ENCODE data around the gene NAXD. TPM values are rescaled to one million over a fixed set of nuclear protein-coding genes. Genes with fewer than 3 reads are reported as not detected.
"Not testable (repeated sequence)": the region's sequence is repeated elsewhere in the genome, so short reads cannot be mapped to it uniquely, and the experiment has no call there.

Gene NAXD
- polyA plus RNA-seq, 3 donors, result 22.0 to 28.8 (median 22.8) TPM

DNA sequence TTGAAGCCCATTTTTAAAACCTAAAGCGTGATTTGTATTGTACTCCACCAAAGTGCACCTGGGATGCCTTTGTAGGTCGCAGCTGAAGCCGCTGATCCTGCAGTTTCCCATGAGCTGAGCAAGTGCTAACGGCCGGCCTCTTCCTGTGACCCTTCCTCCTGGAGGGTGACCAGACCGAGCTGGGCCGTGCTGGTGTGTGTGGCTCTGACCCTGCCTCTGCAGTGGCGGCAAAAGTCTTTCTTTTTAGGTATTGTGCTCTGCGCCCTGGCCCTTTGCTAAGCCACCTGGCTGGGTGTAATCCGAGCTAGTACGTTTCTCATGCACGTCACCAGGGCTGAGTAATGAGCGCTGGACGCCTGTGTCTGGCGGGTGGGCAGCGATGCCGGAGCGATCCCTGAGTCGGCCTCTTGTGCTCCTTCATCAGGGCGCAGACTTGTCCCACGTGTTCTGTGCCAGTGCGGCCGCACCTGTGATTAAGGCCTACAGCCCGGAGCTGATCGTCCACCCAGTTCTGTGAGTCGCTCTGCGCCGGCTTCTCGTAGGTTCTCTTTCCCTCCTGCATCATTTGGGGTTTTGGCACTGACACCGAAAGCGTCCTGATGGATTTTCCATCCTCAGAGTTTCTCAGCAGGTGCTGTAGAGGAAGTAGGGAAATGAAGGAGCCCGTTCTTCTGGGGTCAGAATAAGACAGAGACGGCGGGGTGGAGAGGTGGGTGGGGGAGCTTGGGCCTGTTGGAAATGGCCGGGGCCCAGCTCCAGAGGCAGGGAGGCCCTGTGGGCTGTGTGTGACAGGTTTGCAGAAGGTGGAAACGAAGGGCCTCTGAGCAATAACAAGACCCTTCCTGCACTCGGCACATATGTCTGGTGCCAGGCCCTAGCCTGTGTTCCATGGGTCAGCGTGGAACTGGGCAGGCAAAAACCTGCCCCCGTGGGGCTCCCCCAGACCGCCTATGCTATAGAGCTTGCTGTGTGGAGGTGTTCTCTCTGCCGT lies 9.7 kb downstream of the NAXD start:
- H3K27ac ChIP-seq (ENCODE audit: low read depth, low read length), result no peak overlapping the region
- 69 to 88% (median 85%) methylated on average over 40 to 41 of the region's 41 CpGs for WGBS, 3 donors

DNA sequence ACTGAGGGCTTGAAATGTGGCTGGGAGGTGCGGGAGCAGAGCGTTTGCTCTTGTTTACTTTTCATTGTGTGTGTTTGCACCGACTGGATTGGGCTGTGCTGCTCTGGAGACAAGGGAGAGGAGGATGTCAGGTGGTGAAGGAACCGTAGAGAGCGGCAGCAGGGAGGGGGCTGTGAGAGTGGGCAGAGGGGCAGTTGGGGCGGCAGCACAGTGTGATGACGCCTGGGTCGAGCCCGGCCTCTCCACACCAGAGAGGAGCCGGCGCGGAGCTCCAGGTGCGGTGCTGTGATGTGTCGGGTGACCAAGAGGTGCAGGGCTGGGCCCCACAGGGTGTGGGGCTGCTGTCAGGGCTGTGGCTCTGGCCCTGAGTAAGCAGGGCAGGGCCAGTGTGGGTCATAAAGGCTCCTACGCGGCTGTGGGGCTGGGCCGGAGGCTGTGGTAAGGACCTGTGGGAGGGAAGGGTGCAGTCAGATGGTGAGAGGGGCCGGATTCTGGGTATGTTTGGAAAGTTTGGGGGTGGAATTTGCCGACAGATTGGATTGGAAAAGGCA lies 10.5 kb downstream of the NAXD start:
- WGBS, 3 donors, result 68 to 80% (median 79%) methylated on average over 17 to 19 of the region's 19 CpGs
- H3K27ac ChIP-seq (ENCODE audit: low read depth, low read length), result no peak overlapping the region

DNA sequence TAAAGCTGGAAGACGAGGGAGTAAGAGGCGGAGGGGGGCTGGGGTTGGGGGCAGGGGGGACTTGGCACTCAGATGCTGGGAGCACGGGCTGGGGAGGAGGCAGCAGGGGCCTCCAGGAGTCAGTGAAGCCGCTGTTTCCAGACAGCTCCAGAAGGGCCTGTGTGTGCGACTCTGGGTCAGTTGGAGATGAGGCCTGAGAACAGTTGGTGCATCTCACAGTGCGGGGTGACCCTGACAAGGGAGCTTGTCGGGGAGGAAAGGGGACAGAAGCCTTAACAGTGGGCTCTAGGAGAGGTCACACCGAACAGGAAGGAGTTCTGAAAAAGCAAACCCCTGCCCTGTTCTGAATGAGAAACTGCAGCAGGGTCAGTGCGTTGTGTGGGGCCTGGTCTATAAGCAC lies 11.2 kb downstream of the NAXD start:
- no peak overlapping the region for H3K27ac ChIP-seq (ENCODE audit: low read depth, low read length)
- WGBS, 3 donors, result 83 to 86% (median 86%) methylated on average over 9 of the region's 9 CpGs

DNA sequence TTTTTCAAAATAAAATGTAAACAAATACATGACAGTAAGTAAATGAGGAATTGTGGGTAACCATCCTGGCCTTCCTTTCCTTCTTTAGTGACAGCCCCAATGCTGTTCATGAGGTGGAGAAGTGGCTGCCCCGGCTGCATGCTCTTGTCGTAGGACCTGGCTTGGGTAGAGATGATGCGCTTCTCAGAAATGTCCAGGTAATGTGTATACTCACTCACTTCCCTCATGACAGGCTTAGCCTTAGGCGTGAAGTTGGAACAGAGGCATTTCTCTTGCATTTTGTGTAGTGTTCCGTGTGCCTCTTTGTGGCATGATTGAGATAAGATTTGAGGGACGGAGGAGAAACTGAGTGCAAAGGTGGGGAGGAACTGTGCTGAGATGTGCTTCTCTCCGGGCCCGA lies 12.0 kb downstream of the NAXD start:
- WGBS, 3 donors, result 84 to 93% (median 88%) methylated on average over 8 of the region's 8 CpGs
- no peak overlapping the region for H3K27ac ChIP-seq (ENCODE audit: low read depth, low read length)

- 84 to 88% (median 86%) methylated on average over 12 of the region's 12 CpGs for WGBS, 3 donors
- H3K27ac ChIP-seq (ENCODE audit: low read depth, low read length), result no peak overlapping the region
Observed at GRCh38 chr13:110627761-110628476, 12.6 kb downstream of the NAXD start.

DNA sequence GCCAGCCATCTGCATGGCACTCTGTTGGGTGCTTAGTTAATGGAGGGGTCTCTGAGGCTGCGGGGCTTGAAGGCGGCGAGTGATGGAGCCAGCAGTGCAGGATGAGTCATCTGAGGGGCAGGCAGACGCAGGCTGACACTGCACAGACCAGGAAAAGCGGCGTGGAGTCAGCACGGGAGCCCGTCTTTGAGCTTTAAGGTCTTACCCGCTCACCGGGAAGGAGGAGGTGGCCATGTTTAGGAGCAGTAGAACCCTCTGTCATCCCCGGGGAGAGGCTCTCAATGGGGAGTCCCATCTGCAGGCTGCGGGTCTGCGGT lies 13.1 kb downstream of the NAXD start:
- H3K27ac ChIP-seq (ENCODE audit: low read depth, low read length), result no peak overlapping the region
- WGBS, 3 donors, result 83 to 86% (median 85%) methylated on average over 13 of the region's 13 CpGs

GRCh38 chr13:110628952-110629701 lies 13.8 kb downstream of the NAXD start:
- 76 to 86% (median 77%) methylated on average over 19 of the region's 19 CpGs for WGBS, 3 donors
- no peak overlapping the region for H3K27ac ChIP-seq (ENCODE audit: low read depth, low read length)

GRCh38 chr13:110629735-110630134 lies 14.4 kb downstream of the NAXD start:
- WGBS, 3 donors, result 84 to 89% (median 89%) methylated on average over 7 of the region's 7 CpGs
- no peak overlapping the region for H3K27ac ChIP-seq (ENCODE audit: low read depth, low read length)

GRCh38 chr13:110630566-110631119 lies 15.3 kb downstream of the NAXD start:
- 76 to 86% (median 84%) methylated on average over 10 of the region's 10 CpGs for WGBS, 3 donors
- H3K27ac ChIP-seq (ENCODE audit: low read depth, low read length), result no peak overlapping the region

DNA sequence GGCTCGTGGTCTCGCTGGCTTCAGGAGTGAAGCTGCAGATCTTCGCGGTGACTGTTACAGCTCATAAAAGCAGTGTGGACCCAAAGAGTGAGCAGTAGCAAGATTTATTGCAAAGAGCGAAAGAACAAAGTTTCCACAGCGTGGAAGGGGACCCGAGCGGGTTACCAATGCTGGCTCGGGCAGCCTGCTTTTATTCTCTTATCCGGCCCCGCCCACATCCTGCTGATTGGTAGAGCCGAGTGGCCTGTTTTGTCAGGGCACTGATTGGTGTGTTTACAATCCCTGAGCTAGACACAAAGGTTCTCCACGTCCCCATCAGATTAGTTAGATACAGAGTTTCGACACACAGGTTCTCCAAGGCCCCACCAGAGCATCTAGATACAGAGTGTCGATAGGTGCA lies 16.9 kb downstream of the NAXD start:
- 89 to 93% (median 92%) methylated on average over 15 of the region's 15 CpGs for WGBS, 3 donors
- H3K27ac ChIP-seq (ENCODE audit: low read depth, low read length), result not testable (repeated sequence)

- no peak overlapping the region for H3K27ac ChIP-seq (ENCODE audit: low read depth, low read length)
- WGBS, 3 donors, result 86 to 93% (median 87%) methylated on average over 8 of the region's 8 CpGs
Observed at GRCh38 chr13:110633776-110634175, 18.4 kb downstream of the NAXD start.

- no peak overlapping the region for H3K27ac ChIP-seq (ENCODE audit: low read depth, low read length)
- WGBS, 3 donors, result 91 to 95% (median 93%) methylated on average over 19 of the region's 19 CpGs
Observed at GRCh38 chr13:110634558-110634957, 19.2 kb downstream of the NAXD start.

GRCh38 chr13:110635405-110636002 lies 20.2 kb downstream of the NAXD start:
- 84 to 90% (median 90%) methylated on average over 19 of the region's 19 CpGs for WGBS, 3 donors
- H3K27ac ChIP-seq (ENCODE audit: low read depth, low read length), result no peak overlapping the region

GRCh38 chr13:110636053-110636475 lies 20.7 kb downstream of the NAXD start:
- WGBS, 3 donors, result 86 to 91% (median 91%) methylated on average over 16 of the region's 16 CpGs
- no peak overlapping the region for H3K27ac ChIP-seq (ENCODE audit: low read depth, low read length)

GRCh38 chr13:110636701-110637201 lies 21.4 kb downstream of the NAXD start:
- no peak overlapping the region for H3K27ac ChIP-seq (ENCODE audit: low read depth, low read length)
- WGBS, 3 donors, result 88 to 91% (median 89%) methylated on average over 14 of the region's 14 CpGs

GRCh38 chr13:110637275-110637674 lies 21.9 kb downstream of the NAXD start:
- no peak overlapping the region for H3K27ac ChIP-seq (ENCODE audit: low read depth, low read length)
- WGBS, 3 donors, result 90 to 92% (median 90%) methylated on average over 6 of the region's 6 CpGs

- no peak overlapping the region for H3K27ac ChIP-seq (ENCODE audit: low read depth, low read length)
- 72 to 86% (median 83%) methylated on average over 6 of the region's 6 CpGs for WGBS, 3 donors
Observed at GRCh38 chr13:110637747-110638146, 22.4 kb downstream of the NAXD start.

- no peak overlapping the region for H3K27ac ChIP-seq (ENCODE audit: low read depth, low read length)
- WGBS, 3 donors, result 88 to 92% (median 90%) methylated on average over 23 of the region's 23 CpGs
Observed at GRCh38 chr13:110638257-110638656, 22.9 kb downstream of the NAXD start.

All from adipose tissue (tissue), 3 donors.